GM12801 (cell line): Measurements from ENCODE around the gene EVI5.

ENCODE experiments used
- CTCF ChIP-seq: IDR thresholded peaks from one replicate; pipeline ENCODE4 v1.5.1; 2011; ENCODE audit warnings: control low read depth; ENCODE audit not compliant: insufficient read length; ENCODE audit errors: extremely low read depth

Gene EVI5

DNA sequence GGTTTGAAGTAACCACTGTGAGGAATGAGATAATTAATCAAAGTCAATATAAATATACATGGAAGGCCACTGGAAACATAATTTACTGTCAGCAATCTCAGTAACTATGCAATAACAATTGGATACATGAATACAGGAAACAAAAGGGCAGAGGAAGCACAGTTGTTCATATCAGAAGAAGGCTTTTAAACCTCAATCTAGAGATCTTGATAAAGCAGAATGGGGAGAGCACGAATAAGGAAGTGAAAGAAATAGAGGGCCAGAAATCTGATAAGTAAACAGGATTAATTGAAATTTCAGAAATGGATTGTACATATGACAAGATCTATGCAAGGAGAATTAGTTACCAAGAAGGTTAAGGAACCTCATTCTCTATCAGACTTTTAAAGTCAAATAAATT is 93.0 kb downstream of the EVI5 start:
- TF ChIP-seq CTCF = no peak

- TF ChIP-seq CTCF = no peak
Observed at GRCh38 chr1:92690212-92690906, 94.5 kb downstream of the EVI5 start.

- no peak for TF ChIP-seq CTCF
Observed at GRCh38 chr1:92679980-92680379, 104.9 kb downstream of the EVI5 start.

- TF ChIP-seq CTCF = no peak
Observed at GRCh38 chr1:92663775-92664174, 121.1 kb downstream of the EVI5 start.

DNA sequence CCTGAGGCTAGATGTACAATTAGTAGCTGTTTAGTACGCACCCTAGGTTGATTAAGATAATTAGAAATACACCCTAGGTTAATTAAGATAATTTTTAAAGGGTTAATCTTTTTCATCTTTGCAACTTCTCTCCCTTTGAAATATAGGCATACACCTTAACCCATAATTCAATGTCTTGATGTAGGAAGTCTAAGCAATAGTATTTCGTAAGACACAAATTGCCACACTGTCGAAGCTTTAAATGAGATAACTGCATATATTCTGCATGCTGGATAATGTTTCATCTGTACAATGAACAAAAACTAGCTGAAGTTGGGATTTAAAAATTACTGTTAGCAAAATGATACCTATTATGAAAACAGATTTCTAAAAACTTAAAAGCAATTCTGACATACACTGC is 122.9 kb downstream of the EVI5 start:
- TF ChIP-seq CTCF = no peak

- TF ChIP-seq CTCF = no peak
Observed at GRCh38 chr1:92657701-92658100, 127.2 kb downstream of the EVI5 start.

GRCh38 chr1:92655197-92655801 is 129.6 kb downstream of the EVI5 start:
- TF ChIP-seq CTCF = no peak
